Endodermal cell (in vitro differentiated cells): ENCODE measurements around the gene VIL1. TPM values are rescaled to one million over a fixed set of nuclear protein-coding genes. Genes with fewer than 3 reads are reported as not detected.

Experiments used
- DNase-seq: peaks from one replicate; pipeline ENCODE4 v3.0.0-alpha.2; 2017
- H3K27ac ChIP-seq: 2 replicates; pipeline ENCODE4 v1.5.1; 2013; ENCODE audit warnings: mild to moderate bottlenecking, low read depth, low read length, moderate library complexity
- H3K27me3 ChIP-seq: 2 replicates; pipeline ENCODE4 v1.6.1; 2013; ENCODE audit warnings: mild to moderate bottlenecking, low read length, moderate library complexity; ENCODE audit not compliant: insufficient read depth, control insufficient read depth, poor library complexity, severe bottlenecking
- H3K36me3 ChIP-seq: 2 replicates; pipeline ENCODE4 v1.7.0; 2013; ENCODE audit warnings: mild to moderate bottlenecking, low read length, moderate library complexity; ENCODE audit not compliant: control insufficient read depth, insufficient read depth
- H3K4me1 ChIP-seq: one replicate; pipeline ENCODE4 v1.7.0; 2013; ENCODE audit warnings: low read length; ENCODE audit not compliant: control insufficient read depth, insufficient read depth
- H3K4me3 ChIP-seq: 2 replicates; pipeline ENCODE4 v1.5.1; 2013; ENCODE audit warnings: mild to moderate bottlenecking, low read length, moderate library complexity
- H3K9ac ChIP-seq: 2 replicates; pipeline ENCODE4 v1.6.1; 2013; ENCODE audit warnings: mild to moderate bottlenecking, low read length, moderate library complexity; ENCODE audit not compliant: poor library complexity, severe bottlenecking; ENCODE audit errors: extremely low read depth
- H3K9me3 ChIP-seq: 2 replicates; pipeline ENCODE4 v1.6.1; 2013; ENCODE audit warnings: mild to moderate bottlenecking, low read length, moderate library complexity; ENCODE audit not compliant: control insufficient read depth
- H3K27ac Mint-ChIP-seq: 2 replicates; pipeline ENCODE4 v1.8.0; 2020; ENCODE audit warnings: mixed read lengths
- H3K27me3 Mint-ChIP-seq: 2 replicates; pipeline ENCODE4 v1.8.0; 2021; ENCODE audit warnings: mild to moderate bottlenecking, mixed read lengths; ENCODE audit not compliant: insufficient read depth
- H3K36me3 Mint-ChIP-seq: 2 replicates; pipeline ENCODE4 v1.8.0; 2020; ENCODE audit warnings: low read depth, mixed read lengths
- H3K4me1 Mint-ChIP-seq: 2 replicates; pipeline ENCODE4 v1.8.0; 2020; ENCODE audit warnings: mixed read lengths
- H3K4me3 Mint-ChIP-seq: 2 replicates; pipeline ENCODE4 v1.8.0; 2020; ENCODE audit warnings: mild to moderate bottlenecking, moderate library complexity, mixed read lengths
- H3K9me3 Mint-ChIP-seq: 2 replicates; pipeline ENCODE4 v1.8.0; 2020; ENCODE audit warnings: mild to moderate bottlenecking, mixed read lengths
- WGBS, 2 experiments: methylation state at CpG; one replicate each; pipeline versions ENCODE4 v1.1.5 to v1.1.7; 2013; ENCODE audit warnings: missing lambda C conversion rate in 2 of 2, mixed read lengths in 1 of 2; ENCODE audit not compliant: insufficient coverage in 1 of 2, insufficient read length in 1 of 2; 5-methylcytosine and 5-hydroxymethylcytosine counted together
- total RNA-seq, 2 donors: library from RNA; stranded (reverse); fragmentation: NEBNext Ultra II Directional in 1 of 2; extraction: Animal tissue kit (Norgen Biotek cat#: 25700) in 1 of 2; gene quantifications; 2 replicates in 1 of 2; 3 replicates in 1 of 2; pipeline ENCODE4 v1.2.1, GENCODE V29; 2021
- TF ChIP-seq, protein P1 (sequence below): fragments of 200-600 bp; sonication (generic); conservative IDR thresholded peaks from 2 replicates; pipeline ENCODE4 v1.5.0; 2021; ENCODE audit warnings: antibody characterized with exemption, mild to moderate bottlenecking

The VIL1 gene
- total RNA-seq, 2 donors from 2014 or later: 70.2 to 83.1 TPM

DNA sequence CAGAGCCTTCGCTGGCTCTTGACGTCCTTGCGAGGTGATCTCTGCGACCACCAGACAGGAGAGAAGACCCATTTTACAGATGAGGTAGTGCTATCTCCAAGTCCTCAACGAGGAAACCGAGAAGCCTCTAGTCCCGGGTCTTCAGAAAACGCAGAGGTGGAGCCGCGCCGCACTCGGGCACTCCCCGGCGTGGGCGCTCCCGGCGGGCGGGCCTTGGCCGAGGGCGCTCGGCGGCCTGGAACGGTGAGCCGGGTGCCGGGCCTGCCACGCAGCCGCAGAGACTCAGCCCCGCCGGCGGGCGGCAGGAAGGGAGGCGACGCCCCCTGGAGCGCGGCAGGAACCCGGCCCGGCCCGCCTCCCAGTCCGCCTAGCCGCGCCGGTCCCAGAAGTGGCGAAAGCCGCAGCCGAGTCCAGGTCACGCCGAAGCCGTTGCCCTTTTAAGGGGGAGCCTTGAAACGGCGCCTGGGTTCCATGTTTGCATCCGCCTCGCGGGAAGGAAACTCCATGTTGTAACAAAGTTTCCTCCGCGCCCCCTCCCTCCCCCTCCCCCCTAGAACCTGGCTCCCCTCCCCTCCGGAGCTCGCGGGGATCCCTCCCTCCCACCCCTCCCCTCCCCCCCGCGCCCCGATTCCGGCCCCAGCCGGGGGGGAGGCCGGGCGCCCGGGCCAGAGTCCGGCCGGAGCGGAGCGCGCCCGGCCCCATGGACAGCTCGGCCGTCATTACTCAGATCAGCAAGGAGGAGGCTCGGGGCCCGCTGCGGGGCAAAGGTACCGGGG, 19.3 kb upstream of the VIL1 start, which contains the start of gene CTDSP1:
Gene CTDSP1, plus strand, starts transcription at position 478 of the 776 bp plus-strand sequence. Its CDS starts 223 bp downstream, at position 701.
- TF ChIP-seq, protein P1, sequence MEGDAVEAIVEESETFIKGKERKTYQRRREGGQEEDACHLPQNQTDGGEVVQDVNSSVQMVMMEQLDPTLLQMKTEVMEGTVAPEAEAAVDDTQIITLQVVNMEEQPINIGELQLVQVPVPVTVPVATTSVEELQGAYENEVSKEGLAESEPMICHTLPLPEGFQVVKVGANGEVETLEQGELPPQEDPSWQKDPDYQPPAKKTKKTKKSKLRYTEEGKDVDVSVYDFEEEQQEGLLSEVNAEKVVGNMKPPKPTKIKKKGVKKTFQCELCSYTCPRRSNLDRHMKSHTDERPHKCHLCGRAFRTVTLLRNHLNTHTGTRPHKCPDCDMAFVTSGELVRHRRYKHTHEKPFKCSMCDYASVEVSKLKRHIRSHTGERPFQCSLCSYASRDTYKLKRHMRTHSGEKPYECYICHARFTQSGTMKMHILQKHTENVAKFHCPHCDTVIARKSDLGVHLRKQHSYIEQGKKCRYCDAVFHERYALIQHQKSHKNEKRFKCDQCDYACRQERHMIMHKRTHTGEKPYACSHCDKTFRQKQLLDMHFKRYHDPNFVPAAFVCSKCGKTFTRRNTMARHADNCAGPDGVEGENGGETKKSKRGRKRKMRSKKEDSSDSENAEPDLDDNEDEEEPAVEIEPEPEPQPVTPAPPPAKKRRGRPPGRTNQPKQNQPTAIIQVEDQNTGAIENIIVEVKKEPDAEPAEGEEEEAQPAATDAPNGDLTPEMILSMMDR: no peak
- H3K27me3 Mint-ChIP-seq: peaks cover 18% of the 10 kb centered on the region

GRCh38 chr2:218400167-218400929, 18.6 kb upstream of the VIL1 start:
- H3K27ac ChIP-seq: no peak overlapping the region
- 0 to 1% methylated on average over 2 to 54 of the region's 63 CpGs for WGBS, 2 experiments
- peak overlapping the region; percentile 69 for H3K9ac ChIP-seq
- H3K4me1 Mint-ChIP-seq: peaks cover 21% of the 10 kb centered on the region
- peak overlapping the region; percentile 88 for H3K4me3 Mint-ChIP-seq
- peak overlapping the region; percentile 97 for H3K27ac Mint-ChIP-seq
- peaks cover 33% of the 10 kb centered on the region for H3K36me3 ChIP-seq
- TF ChIP-seq, protein P1: no peak
- H3K4me3 ChIP-seq: peak overlapping the region; percentile 77
- peak; percentile 84 for DNase-seq
- peaks cover 20% of the 10 kb centered on the region for H3K36me3 Mint-ChIP-seq
- H3K27me3 ChIP-seq: no peaks in the 10 kb centered on the region
- H3K9me3 ChIP-seq: no peaks in the 10 kb centered on the region
- H3K27me3 Mint-ChIP-seq: peaks cover 16% of the 10 kb centered on the region
- H3K4me1 ChIP-seq: no peaks in the 10 kb centered on the region
- no peaks in the 10 kb centered on the region for H3K9me3 Mint-ChIP-seq

More for the DNA sequence above, 19.3 kb upstream of the VIL1 start, which contains the start of gene CTDSP1:
- H3K27ac Mint-ChIP-seq: peak within 1 kb of the TSS; percentile 97
- peak within 1 kb of the TSS; percentile 94 for H3K4me3 ChIP-seq
- H3K4me1 ChIP-seq: no peaks in the 10 kb centered on the region
- H3K36me3 Mint-ChIP-seq: peaks cover 19% of the 10 kb centered on the region
- H3K27ac ChIP-seq: no peak within 1 kb of the TSS
- H3K9ac ChIP-seq: peak within 1 kb of the TSS; percentile 82
- no peaks in the 10 kb centered on the region for H3K27me3 ChIP-seq
- no peaks in the 10 kb centered on the region for H3K9me3 ChIP-seq
- DNase-seq: peak; percentile 99
- peaks cover 31% of the 10 kb centered on the region for H3K36me3 ChIP-seq
- peak within 1 kb of the TSS; percentile 88 for H3K4me3 Mint-ChIP-seq
- no peaks in the 10 kb centered on the region for H3K9me3 Mint-ChIP-seq
- WGBS, 2 experiments: 0% methylated on average over 31 to 73 of the region's 78 CpGs
- H3K4me1 Mint-ChIP-seq: peaks cover 19% of the 10 kb centered on the region

GRCh38 chr2:218400930-218401881, 17.7 kb upstream of the VIL1 start:
- peak overlapping the region; percentile 88 for H3K4me3 Mint-ChIP-seq
- Histone ChIP-seq H3K27me3 (no peaks in the 10 kb centered on the region), H3K9me3 (no peaks in the 10 kb centered on the region), H3K4me1 (peaks cover 4% of the 10 kb centered on the region), H3K9ac (no peak overlapping the region), H3K36me3 (peaks cover 33% of the 10 kb centered on the region), H3K27ac (no peak overlapping the region), H3K4me3 (peak overlapping the region; percentile 77)
- TF ChIP-seq, protein P1: no peak
- WGBS, 2 experiments: 62 to 75% methylated on average over 6 to 22 of the region's 24 CpGs
- no peaks in the 10 kb centered on the region for H3K9me3 Mint-ChIP-seq
- H3K36me3 Mint-ChIP-seq: peaks cover 20% of the 10 kb centered on the region
- H3K27ac Mint-ChIP-seq: no peak overlapping the region
- H3K27me3 Mint-ChIP-seq: peaks cover 16% of the 10 kb centered on the region
- peaks cover 26% of the 10 kb centered on the region for H3K4me1 Mint-ChIP-seq
- DNase-seq: peak; percentile 77
